OCI-LY3 (cell line): ENCODE data around the gene SLC2A6.

ENCODE experiments used
- H2AFZ ChIP-seq: fragments of 200-600, 300-600 bp; shearing (Covaris generic); 2 replicates; pipeline ENCODE4 v1.6.0; 2014; ENCODE audit warnings: antibody characterized with exemption, low read depth, low read length
- H3K27ac ChIP-seq: fragments of 200-600, 300-600 bp; sonication (generic); 2 replicates; pipeline ENCODE4 v1.5.1; 2014; ENCODE audit warnings: mild to moderate bottlenecking, low read length, moderate library complexity, mixed read lengths
- H3K27me3 ChIP-seq: fragments of 200-600, 300-600 bp; sonication (generic); 2 replicates; pipeline ENCODE4 v1.6.1; 2014; ENCODE audit warnings: low read depth, low read length, mixed read lengths
- H3K36me3 ChIP-seq: fragments of 200-600, 300-600 bp; sonication (generic); replicated peaks from 2 replicates; pipeline ENCODE3; 2014; ENCODE audit warnings: low read depth, low read length, mixed read lengths
- H3K4me1 ChIP-seq: fragments of 300-600, 200-600 bp; sonication (generic); 2 replicates; pipeline ENCODE4 v1.6.1; 2014; ENCODE audit warnings: low read length, mixed read lengths
- H3K4me2 ChIP-seq: fragments of 200-600, 300-600 bp; sonication (generic); 2 replicates; pipeline ENCODE4 v1.6.1; 2014; ENCODE audit warnings: low read length, mixed read lengths
- H3K4me3 ChIP-seq: fragments of 300-600, 200-600 bp; sonication (generic); 2 replicates; pipeline ENCODE4 v1.5.1; 2014; ENCODE audit warnings: antibody characterized with exemption, mild to moderate bottlenecking, low read length, moderate library complexity
- H3K79me2 ChIP-seq: fragments of 300-600, 200-600 bp; shearing (Covaris generic); 2 replicates; pipeline ENCODE4 v1.6.1; 2014; ENCODE audit warnings: mild to moderate bottlenecking, low read length, mixed read lengths
- H3K9ac ChIP-seq: fragments of 300-600, 200-600 bp; shearing (Covaris generic); 2 replicates; pipeline ENCODE4 v1.6.0; 2014; ENCODE audit warnings: mild to moderate bottlenecking, low read length, moderate library complexity
- H3K9me3 ChIP-seq: fragments of 200-600, 300-600 bp; shearing (Covaris generic); 2 replicates; pipeline ENCODE4 v1.6.1; 2014; ENCODE audit warnings: low read length, mixed read lengths; ENCODE audit not compliant: insufficient read depth
- H4K20me1 ChIP-seq: fragments of 200-600, 300-600 bp; sonication (generic); 2 replicates; pipeline ENCODE4 v1.6.1; 2016; ENCODE audit warnings: low read length, mixed read lengths; ENCODE audit not compliant: insufficient read depth
- EZH2phosphoT487 ChIP-seq: fragments of 200-600 bp; shearing (Covaris generic); IDR thresholded peaks from 2 replicates; pipeline ENCODE4 v1.6.1; 2018; ENCODE audit warnings: antibody characterized with exemption, mixed run types, low read depth
- TF ChIP-seq, protein P1 (sequence below): fragments of 200-600, 300-600 bp; sonication (generic); IDR thresholded peaks from 2 replicates; pipeline ENCODE4 v1.5.1; 2014; ENCODE audit warnings: antibody characterized with exemption, low read length, low read depth

Gene SLC2A6

DNA sequence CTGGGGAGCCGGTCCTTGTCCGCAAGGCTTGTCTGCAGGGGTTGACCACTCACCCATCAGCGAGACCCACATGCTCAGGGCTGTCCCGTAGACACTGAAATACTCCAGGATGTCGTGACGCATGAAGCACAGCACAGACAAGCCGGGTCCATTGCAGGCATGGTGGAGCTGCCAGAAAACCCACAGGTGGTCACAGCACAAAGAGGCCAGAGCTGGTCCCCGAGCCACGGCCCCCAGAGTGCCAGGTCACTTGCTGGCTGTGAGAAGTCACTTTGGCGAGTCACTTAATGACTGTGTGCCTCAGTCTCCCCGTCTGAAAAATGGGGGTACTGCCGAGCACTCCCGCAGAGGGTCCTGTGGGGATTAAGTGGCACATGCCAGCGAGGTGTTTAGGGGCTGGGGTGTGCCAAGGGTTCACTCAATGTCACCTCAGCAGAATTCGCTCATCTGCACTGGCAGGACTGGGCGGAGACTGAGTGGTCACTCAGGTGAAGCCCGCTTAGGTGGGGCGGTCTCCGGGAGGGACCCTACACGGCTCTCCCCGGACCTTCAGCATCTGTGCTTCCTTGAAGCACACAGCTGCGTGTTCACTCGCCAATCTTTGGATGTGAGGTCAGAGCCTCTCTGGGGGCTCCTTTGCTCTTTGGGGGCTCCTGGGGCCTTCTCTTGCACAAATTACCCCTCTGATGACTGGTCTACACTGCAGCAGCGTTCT lies 41.4 kb upstream of the SLC2A6 start:
- Histone ChIP-seq H4K20me1 (no peaks in the 10 kb centered on the region), H3K27ac (no peak overlapping the region)

DNA sequence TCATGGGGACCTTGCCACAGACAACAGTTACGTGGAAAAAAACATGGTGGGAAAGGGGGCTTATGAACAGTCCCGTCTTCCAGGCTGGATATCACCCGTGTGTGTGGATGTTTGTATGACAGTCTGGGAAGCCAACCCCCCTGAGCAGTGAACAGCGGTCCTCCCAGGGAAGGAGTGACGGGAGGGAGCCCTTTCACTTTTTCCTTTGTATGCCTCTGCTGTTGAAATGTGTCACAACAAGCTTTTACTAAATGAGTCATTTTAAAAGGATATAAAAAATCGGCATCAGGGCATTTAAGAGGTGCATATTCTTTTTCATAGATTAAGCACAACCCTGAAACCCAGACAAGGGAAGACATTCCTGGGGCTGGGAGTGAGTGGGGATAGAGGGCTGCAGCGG lies 40.8 kb upstream of the SLC2A6 start:
- H2AFZ ChIP-seq, result no peak overlapping the region
- no peak overlapping the region for H3K9ac ChIP-seq
- H3K79me2 ChIP-seq, result no peaks in the 10 kb centered on the region
- no peak overlapping the region for H3K27ac ChIP-seq
- no peak overlapping the region for H3K4me2 ChIP-seq
- H3K27me3 ChIP-seq, result peaks cover 14% of the 10 kb centered on the region
- no peak overlapping the region for H3K4me3 ChIP-seq
- no peaks in the 10 kb centered on the region for H3K9me3 ChIP-seq
- H3K4me1 ChIP-seq, result no peaks in the 10 kb centered on the region
- H3K36me3 ChIP-seq, result no peaks in the 10 kb centered on the region
- TF ChIP-seq EZH2phosphoT487, result no peak
- TF ChIP-seq, protein P1, sequence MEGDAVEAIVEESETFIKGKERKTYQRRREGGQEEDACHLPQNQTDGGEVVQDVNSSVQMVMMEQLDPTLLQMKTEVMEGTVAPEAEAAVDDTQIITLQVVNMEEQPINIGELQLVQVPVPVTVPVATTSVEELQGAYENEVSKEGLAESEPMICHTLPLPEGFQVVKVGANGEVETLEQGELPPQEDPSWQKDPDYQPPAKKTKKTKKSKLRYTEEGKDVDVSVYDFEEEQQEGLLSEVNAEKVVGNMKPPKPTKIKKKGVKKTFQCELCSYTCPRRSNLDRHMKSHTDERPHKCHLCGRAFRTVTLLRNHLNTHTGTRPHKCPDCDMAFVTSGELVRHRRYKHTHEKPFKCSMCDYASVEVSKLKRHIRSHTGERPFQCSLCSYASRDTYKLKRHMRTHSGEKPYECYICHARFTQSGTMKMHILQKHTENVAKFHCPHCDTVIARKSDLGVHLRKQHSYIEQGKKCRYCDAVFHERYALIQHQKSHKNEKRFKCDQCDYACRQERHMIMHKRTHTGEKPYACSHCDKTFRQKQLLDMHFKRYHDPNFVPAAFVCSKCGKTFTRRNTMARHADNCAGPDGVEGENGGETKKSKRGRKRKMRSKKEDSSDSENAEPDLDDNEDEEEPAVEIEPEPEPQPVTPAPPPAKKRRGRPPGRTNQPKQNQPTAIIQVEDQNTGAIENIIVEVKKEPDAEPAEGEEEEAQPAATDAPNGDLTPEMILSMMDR, result no peak
- no peaks in the 10 kb centered on the region for H4K20me1 ChIP-seq

More for the DNA sequence above, 41.4 kb upstream of the SLC2A6 start:
- no peaks in the 10 kb centered on the region for H3K36me3 ChIP-seq
- H3K4me2 ChIP-seq, result no peak overlapping the region
- peaks cover 14% of the 10 kb centered on the region for H3K27me3 ChIP-seq
- H2AFZ ChIP-seq, result no peak overlapping the region
- no peak for TF ChIP-seq EZH2phosphoT487
- TF ChIP-seq, protein P1, result no peak
- H3K4me1 ChIP-seq, result no peaks in the 10 kb centered on the region
- no peak overlapping the region for H3K9ac ChIP-seq
- H3K4me3 ChIP-seq, result no peak overlapping the region
- H3K79me2 ChIP-seq, result no peaks in the 10 kb centered on the region
- H3K9me3 ChIP-seq, result no peaks in the 10 kb centered on the region

DNA sequence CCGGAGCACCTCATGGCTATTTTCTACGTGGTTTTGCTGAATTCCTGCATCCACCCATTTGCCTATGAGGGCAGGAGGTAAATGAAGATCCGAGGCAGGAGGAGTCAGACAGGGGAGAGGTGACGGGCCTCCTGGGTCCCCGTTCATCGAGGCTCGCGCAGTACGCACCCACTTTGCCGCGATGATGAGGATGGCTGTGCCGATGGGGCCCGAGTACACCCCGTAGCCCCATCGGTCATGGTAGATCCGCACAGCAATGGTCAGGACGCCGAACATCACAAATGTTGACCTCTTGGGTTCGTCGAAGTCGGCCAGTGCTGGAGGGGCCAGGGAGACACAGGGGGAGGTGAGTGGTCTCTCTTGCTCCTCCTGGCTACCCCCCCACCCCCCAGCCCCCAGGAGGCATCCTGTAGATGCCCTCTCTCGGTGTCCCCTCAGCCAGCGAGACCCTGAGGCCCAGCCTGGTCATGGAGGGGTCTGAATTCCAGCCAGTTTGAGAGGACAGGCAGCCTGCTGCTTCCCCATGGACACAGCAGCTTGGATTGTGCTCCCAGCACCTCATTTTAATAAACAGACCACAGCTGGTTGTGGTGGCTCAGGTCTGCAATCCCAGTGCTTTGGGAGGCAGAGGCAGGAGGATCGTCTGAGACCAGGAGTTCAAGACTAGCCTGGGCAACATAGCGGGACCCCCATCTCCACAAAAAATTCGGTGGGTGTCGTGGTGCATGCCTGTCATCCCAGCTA lies 40.0 kb upstream of the SLC2A6 start:
- H3K27me3 ChIP-seq, result peaks cover 14% of the 10 kb centered on the region
- H3K27ac ChIP-seq, result no peak overlapping the region
- H3K79me2 ChIP-seq, result no peaks in the 10 kb centered on the region
- H3K9me3 ChIP-seq, result no peaks in the 10 kb centered on the region
- H3K4me3 ChIP-seq, result no peak overlapping the region
- no peak overlapping the region for H3K4me2 ChIP-seq
- H3K36me3 ChIP-seq, result no peaks in the 10 kb centered on the region
- no peaks in the 10 kb centered on the region for H3K4me1 ChIP-seq
- H3K9ac ChIP-seq, result no peak overlapping the region
- TF ChIP-seq EZH2phosphoT487, result no peak
- TF ChIP-seq, protein P1, result no peak
- no peak overlapping the region for H2AFZ ChIP-seq
- H4K20me1 ChIP-seq, result no peaks in the 10 kb centered on the region

DNA sequence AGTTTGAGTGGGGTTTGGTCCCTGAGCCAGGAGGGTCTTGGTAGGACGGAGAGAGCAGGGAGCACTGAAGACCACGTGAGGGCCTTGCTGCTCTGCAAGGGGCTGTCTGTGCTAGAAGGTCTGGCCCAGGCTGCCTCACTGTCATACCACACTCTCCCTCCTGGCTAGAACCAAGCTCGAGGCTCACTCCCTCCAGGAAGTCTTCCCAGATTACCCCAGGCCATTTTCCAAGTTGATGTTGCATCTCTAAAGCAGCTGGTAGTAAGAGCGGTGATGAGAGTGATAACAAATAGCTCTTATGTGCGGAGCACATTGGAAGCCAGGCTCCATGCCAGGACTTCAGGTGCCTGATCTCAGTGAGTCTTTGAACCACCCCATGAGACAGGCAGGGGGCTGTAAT lies 39.3 kb upstream of the SLC2A6 start:
- Histone ChIP-seq H3K27me3 (peaks cover 13% of the 10 kb centered on the region), H3K4me1 (no peaks in the 10 kb centered on the region)

More for the DNA sequence above, 39.3 kb upstream of the SLC2A6 start:
- no peaks in the 10 kb centered on the region for H3K9me3 ChIP-seq
- H3K4me2 ChIP-seq, result no peak overlapping the region
- no peak overlapping the region for H3K27ac ChIP-seq
- H3K36me3 ChIP-seq, result no peaks in the 10 kb centered on the region
- H3K79me2 ChIP-seq, result no peaks in the 10 kb centered on the region
- no peak overlapping the region for H3K9ac ChIP-seq
- TF ChIP-seq, protein P1, result no peak
- no peak for TF ChIP-seq EZH2phosphoT487
- H3K4me3 ChIP-seq, result no peak overlapping the region
- no peaks in the 10 kb centered on the region for H4K20me1 ChIP-seq
- H2AFZ ChIP-seq, result no peak overlapping the region
